ENCODE measurements around the gene NYNRIN.

NYNRIN gene

GRCh38 chr14:24430682-24431568 lies 32.1 kb downstream of the NYNRIN start:
- H3K9me3 Mint-ChIP-seq: no peaks in the 10 kb centered on the region
- ATAC-seq (replicated peaks): peak; percentile 60
- H3K36me3 Mint-ChIP-seq (ENCODE audit: insufficient read depth): peaks cover 55% of the 10 kb centered on the region
- H3K27ac Mint-ChIP-seq: peak overlapping the region; percentile 97 to 99
- H3K4me3 Mint-ChIP-seq: peak overlapping the region; percentile 84 to 86
- peaks cover 37% of the 10 kb centered on the region in 2 donors for H3K4me1 Mint-ChIP-seq (ENCODE audit: low read depth in 2 of 2)
- DNase-seq: peak; percentile 59 to 62 (median 60)
- H3K27me3 Mint-ChIP-seq: no peaks in the 10 kb centered on the region

DNA sequence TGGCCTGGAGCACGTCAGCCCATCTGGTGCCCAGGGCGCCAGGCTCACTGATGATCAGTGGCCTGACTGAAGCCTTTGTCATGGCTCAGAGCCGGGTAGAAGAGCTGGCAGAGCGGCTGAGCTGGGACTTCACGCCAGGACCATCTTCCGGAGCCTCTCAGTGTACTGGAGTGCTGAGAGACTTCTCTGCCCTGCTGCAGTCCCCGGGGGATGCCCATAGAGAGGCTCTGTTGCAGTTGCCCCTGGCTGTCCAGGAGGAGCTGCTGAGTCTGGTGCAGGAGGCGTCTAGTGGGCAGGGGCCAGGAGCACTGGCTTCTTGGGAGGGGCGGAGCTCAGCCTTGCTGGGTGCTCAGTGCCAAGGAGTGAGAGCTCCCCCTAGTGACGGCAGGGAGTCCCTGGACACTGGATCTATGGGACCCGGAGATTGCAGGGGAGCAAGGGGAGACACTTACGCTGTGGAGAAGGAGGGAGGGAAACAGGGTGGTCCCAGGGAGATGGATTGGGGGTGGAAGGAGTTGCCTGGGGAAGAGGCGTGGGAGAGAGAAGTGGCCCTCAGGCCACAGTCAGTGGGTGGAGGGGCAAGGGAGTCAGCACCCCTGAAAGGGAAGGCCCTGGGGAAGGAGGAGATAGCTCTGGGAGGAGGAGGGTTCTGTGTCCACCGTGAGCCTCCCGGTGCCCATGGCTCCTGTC lies 32.9 kb downstream of the NYNRIN start:
- Mint-ChIP-seq H3K4me3 (peak overlapping the region; percentile 84 to 86), H3K4me1 (ENCODE audit: low read depth in 2 of 2) (peaks cover 34 to 39% of the 10 kb centered on the region in 2 donors), H3K27me3 (no peaks in the 10 kb centered on the region), H3K36me3 (ENCODE audit: insufficient read depth) (peaks cover 57% of the 10 kb centered on the region), H3K27ac (peak overlapping the region; percentile 97 to 99), H3K9me3 (no peaks in the 10 kb centered on the region)
- ATAC-seq (replicated peaks) (peak; percentile 54), DNase-seq (peak; percentile 85 to 87 (median 87))

GRCh38 chr14:24432259-24433131 lies 33.7 kb downstream of the NYNRIN start:
- Mint-ChIP-seq H3K4me3 (peak overlapping the region; percentile 84 to 86), H3K27ac (peak overlapping the region; percentile 97 to 99), H3K4me1 (ENCODE audit: low read depth in 2 of 2) (peaks cover 39 to 44% of the 10 kb centered on the region in 2 donors), H3K36me3 (ENCODE audit: insufficient read depth) (peaks cover 65% of the 10 kb centered on the region), H3K9me3 (no peaks in the 10 kb centered on the region), H3K27me3 (no peaks in the 10 kb centered on the region)
- DNase-seq (no peak), ATAC-seq (replicated peaks) (no peak)

GRCh38 chr14:24434036-24434435 lies 35.2 kb downstream of the NYNRIN start:
- Mint-ChIP-seq H3K4me3 (no peak overlapping the region), H3K27me3 (no peaks in the 10 kb centered on the region), H3K36me3 (ENCODE audit: insufficient read depth) (peaks cover 72% of the 10 kb centered on the region), H3K4me1 (ENCODE audit: low read depth in 2 of 2) (peaks cover 43 to 44% of the 10 kb centered on the region in 2 donors), H3K9me3 (no peaks in the 10 kb centered on the region), H3K27ac (peak overlapping the region in 1 of 2 donors; percentile 24)
- ATAC-seq (replicated peaks) (no peak), DNase-seq (no peak)

GRCh38 chr14:24434676-24435075 lies 35.9 kb downstream of the NYNRIN start:
- Mint-ChIP-seq H3K9me3 (no peaks in the 10 kb centered on the region), H3K4me1 (ENCODE audit: low read depth in 2 of 2) (peaks cover 38 to 40% of the 10 kb centered on the region in 2 donors), H3K36me3 (ENCODE audit: insufficient read depth) (peaks cover 74% of the 10 kb centered on the region), H3K4me3 (no peak overlapping the region), H3K27ac (peak overlapping the region in 1 of 2 donors; percentile 24), H3K27me3 (no peaks in the 10 kb centered on the region)
- DNase-seq: no peak
- ATAC-seq (replicated peaks): no peak

DNA sequence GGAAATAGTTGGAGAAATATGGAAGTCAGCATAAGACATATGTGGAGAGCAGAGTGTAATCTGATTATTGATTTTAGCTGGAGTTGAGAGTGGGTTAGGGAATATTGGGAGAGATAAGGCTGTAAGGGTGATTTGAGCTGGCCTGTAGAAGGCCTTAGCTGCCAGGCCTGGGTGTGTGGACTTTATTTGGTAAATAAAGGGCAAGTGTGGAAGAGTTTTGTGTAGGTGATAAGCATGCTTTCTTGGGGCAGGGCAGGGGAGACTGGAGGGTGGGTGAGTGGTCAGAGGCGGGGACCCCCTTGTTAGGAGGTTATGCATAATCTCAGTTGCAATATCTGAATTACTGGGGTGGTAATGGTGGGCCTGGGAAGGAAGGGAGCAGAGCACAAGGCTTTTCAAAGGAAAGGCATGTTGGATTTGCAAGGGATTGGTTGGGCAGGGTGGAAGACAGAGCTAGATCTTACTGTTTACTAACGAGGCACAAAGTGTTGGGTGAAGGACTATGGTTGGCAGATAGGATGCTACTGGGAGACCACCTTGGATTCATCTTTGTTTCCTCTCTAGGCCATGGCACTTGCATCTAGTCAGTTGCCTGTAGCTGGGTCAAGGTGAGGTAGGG lies 36.5 kb downstream of the NYNRIN start:
- no peak for DNase-seq
- H3K27ac Mint-ChIP-seq: peak overlapping the region; percentile 24 to 31
- H3K9me3 Mint-ChIP-seq: no peaks in the 10 kb centered on the region
- no peak overlapping the region for H3K4me3 Mint-ChIP-seq
- ATAC-seq (replicated peaks): no peak
- peaks cover 37 to 40% of the 10 kb centered on the region in 2 donors for H3K4me1 Mint-ChIP-seq (ENCODE audit: low read depth in 2 of 2)
- H3K36me3 Mint-ChIP-seq (ENCODE audit: insufficient read depth): peaks cover 74% of the 10 kb centered on the region
- no peaks in the 10 kb centered on the region for H3K27me3 Mint-ChIP-seq

DNA sequence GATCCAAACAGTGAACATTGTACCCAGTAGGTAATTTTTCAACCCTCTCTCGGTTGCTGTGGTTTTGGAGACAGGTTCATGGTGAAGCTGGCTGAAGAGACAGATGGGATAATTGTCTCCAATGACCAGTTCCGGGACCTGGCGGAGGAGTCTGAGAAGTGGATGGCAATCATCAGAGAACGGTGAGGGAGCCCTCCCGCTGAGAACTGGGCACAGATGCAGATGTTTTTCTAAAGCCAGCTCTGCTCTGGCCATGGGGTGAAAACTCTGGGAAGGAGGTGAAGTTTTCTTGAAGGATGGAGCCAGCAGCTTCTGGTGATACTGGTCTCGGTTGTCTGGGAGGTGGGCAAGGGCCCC lies 37.2 kb downstream of the NYNRIN start:
- Mint-ChIP-seq H3K4me1 (ENCODE audit: low read depth in 2 of 2) (peaks cover 35 to 38% of the 10 kb centered on the region in 2 donors), H3K4me3 (no peak overlapping the region), H3K9me3 (no peaks in the 10 kb centered on the region), H3K27me3 (no peaks in the 10 kb centered on the region), H3K36me3 (ENCODE audit: insufficient read depth) (peaks cover 67% of the 10 kb centered on the region), H3K27ac (peak overlapping the region; percentile 24 to 31)
- DNase-seq (no peak), ATAC-seq (replicated peaks) (no peak)

- no peaks in the 10 kb centered on the region for H3K27me3 Mint-ChIP-seq
- peak overlapping the region; percentile 31 to 85 for H3K27ac Mint-ChIP-seq
- DNase-seq (peak; percentile 44 to 50 (median 44)), ATAC-seq (replicated peaks) (peak; percentile 62)
- peaks cover 31 to 36% of the 10 kb centered on the region in 2 donors for H3K4me1 Mint-ChIP-seq (ENCODE audit: low read depth in 2 of 2)
- H3K9me3 Mint-ChIP-seq: no peaks in the 10 kb centered on the region
- H3K4me3 Mint-ChIP-seq: peak overlapping the region; percentile 14 to 22
- peaks cover 62% of the 10 kb centered on the region for H3K36me3 Mint-ChIP-seq (ENCODE audit: insufficient read depth)
Observed at GRCh38 chr14:24436355-24437019, 37.7 kb downstream of the NYNRIN start.

DNA sequence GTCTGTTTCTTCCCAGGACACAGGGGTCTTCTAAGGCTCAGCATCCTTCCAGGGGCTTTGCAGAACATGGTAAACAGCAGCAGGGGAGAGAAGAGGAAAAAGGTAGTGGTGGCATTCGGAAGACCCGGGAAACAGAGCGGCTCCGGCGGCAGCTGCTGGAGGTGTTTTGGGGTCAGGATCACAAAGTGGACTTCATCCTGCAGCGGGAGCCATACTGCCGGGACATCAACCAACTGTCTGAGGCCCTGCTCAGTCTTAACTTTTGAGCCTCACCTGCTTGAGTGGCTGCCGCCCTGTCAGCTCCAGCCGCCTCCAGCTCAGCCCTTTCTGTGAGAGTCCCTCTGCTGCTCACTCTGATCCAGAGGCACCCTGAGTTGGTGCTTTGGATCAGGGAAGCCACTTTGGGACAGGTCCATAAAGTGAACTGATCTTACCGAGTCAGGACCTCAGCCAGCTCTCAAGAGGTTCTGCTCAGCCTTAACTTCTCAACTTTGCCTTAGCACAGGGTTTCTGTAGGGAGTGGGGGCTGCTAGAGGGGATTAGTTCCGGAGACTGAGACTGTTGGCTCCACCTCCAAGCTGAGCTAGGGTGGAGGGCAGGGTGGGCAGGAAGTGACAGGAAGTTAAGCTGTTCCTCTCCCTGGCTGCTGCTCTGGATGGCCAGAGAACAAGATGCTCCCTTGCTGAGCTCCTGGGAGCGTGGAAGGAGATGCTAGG lies 38.4 kb downstream of the NYNRIN start:
- ATAC-seq (replicated peaks) (no peak), DNase-seq (no peak)
- no peaks in the 10 kb centered on the region for H3K9me3 Mint-ChIP-seq
- peaks cover 30 to 36% of the 10 kb centered on the region in 2 donors for H3K4me1 Mint-ChIP-seq (ENCODE audit: low read depth in 2 of 2)
- H3K27me3 Mint-ChIP-seq: no peaks in the 10 kb centered on the region
- H3K36me3 Mint-ChIP-seq (ENCODE audit: insufficient read depth): peaks cover 62% of the 10 kb centered on the region
- H3K4me3 Mint-ChIP-seq: peak overlapping the region; percentile 14 to 22
- H3K27ac Mint-ChIP-seq: peak overlapping the region; percentile 54 to 85

DNA sequence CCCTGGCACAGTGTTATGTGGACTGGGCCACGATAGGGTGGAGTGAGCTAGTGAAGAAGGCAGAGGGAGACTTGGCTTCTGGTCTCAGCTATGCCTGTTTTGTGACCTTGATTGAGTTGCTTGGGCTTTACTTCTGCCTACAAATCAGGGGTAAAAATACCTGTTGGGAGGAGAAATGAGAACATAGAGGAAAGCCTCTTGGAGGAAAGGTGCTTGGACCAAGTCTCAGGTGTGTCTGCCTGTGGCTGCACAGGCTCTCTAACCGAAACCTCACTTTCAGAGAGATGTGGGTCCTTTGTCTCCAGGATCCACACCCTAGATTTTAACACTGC lies 38.9 kb downstream of the NYNRIN start:
- H3K27me3 Mint-ChIP-seq: no peaks in the 10 kb centered on the region
- peak overlapping the region; percentile 54 to 85 for H3K27ac Mint-ChIP-seq
- peaks cover 34 to 39% of the 10 kb centered on the region in 2 donors for H3K4me1 Mint-ChIP-seq (ENCODE audit: low read depth in 2 of 2)
- H3K4me3 Mint-ChIP-seq: no peak overlapping the region
- H3K36me3 Mint-ChIP-seq (ENCODE audit: insufficient read depth): peaks cover 64% of the 10 kb centered on the region
- ATAC-seq (replicated peaks): no peak
- H3K9me3 Mint-ChIP-seq: no peaks in the 10 kb centered on the region
- DNase-seq: no peak

DNA sequence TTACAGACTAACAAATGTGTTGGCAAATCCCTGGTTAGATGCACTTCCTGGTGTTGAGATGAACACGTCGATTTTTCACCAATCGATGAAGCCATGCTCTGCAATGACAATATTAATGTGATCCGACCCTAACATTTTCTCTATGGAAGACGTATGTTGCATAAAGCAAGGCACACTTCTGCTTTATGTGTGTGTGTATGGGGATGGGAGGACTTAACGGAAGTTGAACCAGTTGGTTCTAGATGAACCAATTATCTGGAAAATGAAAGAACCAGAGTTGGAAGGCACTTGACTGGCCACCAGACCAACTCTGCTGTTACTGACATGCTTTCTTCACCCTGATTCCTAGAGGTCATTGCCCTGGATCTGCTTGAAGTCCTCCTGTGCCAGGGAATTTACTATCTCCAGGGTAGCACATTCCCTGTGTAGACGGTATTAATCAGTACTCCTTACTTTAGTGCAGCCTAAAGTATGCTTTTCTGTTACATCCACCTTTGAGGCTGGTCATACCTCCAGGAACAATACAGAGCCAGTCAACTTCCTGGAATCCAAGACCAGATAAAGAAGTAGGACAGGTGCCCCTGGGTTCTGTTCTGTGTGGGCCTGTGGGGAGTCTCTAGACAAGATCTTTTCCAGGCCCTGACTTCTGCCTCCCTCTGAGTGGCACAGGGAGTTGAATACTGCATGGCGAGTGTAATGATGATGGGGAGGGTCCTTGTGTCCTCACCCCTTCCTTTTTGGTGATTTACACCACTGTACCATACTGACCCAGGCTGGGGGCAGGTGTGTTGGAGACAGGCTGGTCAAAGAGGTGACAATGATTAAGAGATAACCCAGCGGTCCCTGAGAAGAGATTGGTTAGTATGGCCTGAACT lies 39.7 kb downstream of the NYNRIN start:
- no peaks in the 10 kb centered on the region for H3K9me3 Mint-ChIP-seq
- no peak for ATAC-seq (replicated peaks)
- peaks cover 61% of the 10 kb centered on the region for H3K36me3 Mint-ChIP-seq (ENCODE audit: insufficient read depth)
- DNase-seq: no peak
- H3K4me3 Mint-ChIP-seq: no peak overlapping the region
- peak overlapping the region in 1 of 2 donors; percentile 79 for H3K27ac Mint-ChIP-seq
- H3K4me1 Mint-ChIP-seq (ENCODE audit: low read depth in 2 of 2): peaks cover 36 to 39% of the 10 kb centered on the region in 2 donors
- no peaks in the 10 kb centered on the region for H3K27me3 Mint-ChIP-seq

All from effector memory CD8-positive, alpha-beta T cell (primary cell).